HG03558 (cell line): ENCODE data around the gene MCF2L.
"Not testable (repeated sequence)": the region's sequence is repeated elsewhere in the genome, so short reads cannot be mapped to it uniquely, and the experiment has no call there.

Experiments
- ATAC-seq: cut with Tn5 transposase; IDR thresholded peaks from one replicate; pipeline ENCODE4 v1.9.1; 2021; ENCODE audit warnings: moderate number of reproducible peaks; ENCODE audit not compliant: unreplicated experiment; ENCODE audit errors: extremely low read depth

MCF2L gene

DNA sequence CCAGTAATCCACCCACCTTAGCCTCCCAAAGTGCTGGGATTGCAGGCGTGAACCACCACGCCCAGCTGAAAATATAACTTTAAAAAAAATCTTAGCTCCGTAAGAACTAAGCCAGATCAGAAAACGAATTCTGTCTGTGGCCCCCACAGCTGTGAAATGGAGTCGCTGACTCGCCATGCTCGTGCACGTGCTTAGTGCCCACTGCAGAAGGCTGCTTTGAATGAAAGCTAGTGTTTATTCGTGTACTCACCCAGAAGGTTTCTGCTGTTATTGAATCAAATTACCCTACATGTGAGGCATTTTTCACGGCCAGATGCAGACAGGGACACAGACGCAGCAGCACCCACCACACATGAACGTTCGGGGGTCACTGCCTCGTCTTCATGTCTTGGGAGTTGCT lies 74.9 kb downstream of the MCF2L start:
- no peak for ATAC-seq

DNA sequence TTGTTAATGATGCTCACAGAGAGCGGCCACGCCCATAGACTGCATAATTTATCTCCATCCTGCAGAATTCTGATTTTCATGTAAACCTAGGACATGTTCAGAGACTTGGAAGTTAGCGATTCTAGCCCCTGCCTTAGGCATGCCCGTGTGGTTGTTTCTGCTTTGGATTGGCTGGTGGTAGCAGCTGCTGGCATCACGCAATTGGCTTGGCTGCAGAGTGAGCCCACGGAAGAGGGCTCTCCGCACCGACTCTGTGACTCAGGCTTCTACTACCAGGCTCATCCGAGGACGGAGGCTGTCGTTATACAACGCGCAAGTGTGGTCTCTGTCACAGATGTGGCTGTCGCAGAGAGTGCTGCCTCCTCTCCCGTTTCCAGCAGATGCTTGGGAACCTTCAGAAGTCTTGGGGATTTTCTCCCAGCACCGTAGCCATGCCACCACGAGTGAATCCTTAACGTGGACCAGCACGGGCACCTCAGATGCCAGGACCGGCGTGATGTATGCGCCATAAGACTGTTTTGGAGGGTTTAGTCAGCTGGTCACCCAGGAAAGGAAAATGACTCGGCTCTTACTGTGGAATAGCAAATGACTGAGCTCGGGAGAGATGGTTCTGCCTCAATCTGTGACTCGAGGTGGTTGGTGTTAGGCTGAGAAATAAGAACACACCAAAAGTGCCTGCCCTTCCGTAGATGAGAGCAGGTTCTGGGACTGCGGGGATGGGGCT lies 75.5 kb downstream of the MCF2L start:
- no peak for ATAC-seq

DNA sequence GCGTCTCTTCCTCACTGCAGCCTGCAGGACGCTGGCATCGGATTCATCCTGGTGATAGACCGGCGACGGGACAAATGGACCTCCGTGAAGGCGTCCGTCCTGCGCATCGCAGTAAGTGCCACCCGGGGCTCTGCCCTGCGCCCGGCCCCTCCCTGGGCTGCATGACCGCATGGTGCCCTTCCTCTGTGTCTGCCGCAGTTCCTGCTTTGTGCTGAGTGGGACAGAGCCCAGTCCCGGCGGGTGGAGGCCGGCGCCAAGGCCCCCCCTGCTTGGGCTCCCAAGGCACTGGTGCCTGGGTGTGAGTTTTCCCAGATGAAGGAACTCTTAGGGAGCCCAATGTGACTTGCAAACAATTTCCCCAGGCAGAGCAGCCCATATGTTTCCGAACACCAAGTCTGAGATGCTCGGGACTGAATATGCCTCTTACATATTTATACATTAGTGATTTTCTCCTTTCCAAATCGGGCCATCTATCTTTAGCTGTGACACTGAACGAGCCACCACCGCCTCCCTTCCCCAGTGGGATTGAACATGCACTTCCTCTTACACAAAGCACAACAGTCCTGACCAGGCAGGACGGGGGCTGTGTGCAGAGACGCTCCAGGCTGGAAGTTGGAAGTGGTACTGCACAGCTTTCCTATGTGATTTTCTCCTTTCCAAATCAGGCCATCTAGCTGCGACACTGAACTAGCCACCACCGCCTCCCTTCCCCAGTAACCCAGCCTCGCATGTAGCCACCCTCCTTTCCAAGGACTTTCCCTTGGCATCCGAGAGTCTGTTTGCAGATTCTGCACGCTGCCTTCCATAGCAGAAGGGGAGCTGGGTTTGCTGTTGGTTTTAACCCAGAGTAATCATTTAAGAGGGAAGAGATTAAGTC lies 76.5 kb downstream of the MCF2L start:
- ATAC-seq = no peak

DNA sequence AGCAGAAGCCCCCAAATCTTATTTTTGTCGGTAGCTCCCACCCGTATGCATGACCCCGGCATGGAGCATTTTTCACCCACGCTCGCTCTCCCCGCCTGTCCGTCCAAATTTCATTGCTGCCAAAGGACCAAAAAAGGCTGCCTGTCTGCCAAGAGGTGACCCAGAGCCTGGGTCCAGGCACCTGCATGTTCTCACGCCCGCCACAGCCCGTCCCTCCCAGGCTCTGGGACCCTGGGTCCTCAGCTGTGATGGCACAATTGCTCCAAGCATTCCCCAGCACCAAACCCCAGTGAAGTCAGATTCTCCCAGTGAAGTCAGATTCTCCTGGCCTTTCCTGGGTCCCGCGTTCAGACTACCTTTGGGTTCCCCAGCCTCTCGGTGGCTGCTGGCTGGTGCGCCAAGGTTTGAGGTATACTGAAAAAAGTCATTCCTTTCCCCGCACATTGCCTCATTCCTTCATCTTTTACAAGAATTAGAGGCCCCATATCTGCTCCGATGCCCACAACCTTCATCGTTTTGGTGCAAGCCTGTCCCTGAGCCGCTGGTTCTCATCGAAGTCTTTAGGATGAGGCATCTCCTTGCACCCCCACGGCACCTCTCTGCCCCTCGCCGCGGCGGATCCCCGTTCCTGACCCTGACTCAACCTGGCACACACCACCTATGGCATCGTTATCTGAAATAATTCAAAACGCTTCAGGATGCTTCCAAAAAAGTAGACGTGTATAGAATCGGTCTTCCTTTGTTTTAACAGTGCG lies 77.3 kb downstream of the MCF2L start:
- no peak for ATAC-seq

DNA sequence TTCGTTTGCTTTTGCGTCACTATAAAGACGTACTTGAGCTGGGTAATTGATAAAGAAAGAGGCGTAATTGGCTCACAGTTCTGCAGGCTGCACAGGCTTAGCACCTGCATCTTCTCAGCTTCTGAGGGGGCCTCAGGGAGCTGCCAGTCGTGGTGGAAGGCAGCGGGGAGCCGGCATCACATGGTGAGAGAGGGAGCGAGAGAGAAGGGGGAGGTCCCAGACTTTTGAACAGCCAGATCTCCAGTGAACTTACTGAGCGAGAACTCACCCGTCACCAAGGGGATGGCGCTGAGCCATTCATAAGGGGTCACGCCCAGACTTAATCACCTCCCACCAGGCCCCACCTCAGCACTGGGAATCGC lies 77.8 kb downstream of the MCF2L start:
- no peak for ATAC-seq

DNA sequence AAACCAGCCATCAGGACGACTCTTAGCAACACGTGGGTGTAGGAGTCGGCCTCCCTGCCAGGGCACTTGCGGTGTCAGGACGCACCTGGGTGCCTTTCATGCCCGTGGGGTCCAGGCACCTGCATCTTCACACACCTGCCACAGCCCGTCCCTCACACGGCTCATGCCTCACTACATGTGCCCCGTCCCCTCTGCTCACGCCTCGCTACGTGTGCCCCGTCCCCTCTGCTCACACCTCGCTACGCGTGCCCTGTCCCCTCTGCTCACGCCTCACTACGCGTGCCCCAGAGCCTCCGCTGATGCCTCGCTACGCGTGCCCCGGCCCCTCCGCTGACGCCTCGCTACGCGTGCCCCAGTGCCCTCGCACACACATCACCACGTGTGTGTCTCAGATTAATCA lies 78.6 kb downstream of the MCF2L start:
- no peak for ATAC-seq

DNA sequence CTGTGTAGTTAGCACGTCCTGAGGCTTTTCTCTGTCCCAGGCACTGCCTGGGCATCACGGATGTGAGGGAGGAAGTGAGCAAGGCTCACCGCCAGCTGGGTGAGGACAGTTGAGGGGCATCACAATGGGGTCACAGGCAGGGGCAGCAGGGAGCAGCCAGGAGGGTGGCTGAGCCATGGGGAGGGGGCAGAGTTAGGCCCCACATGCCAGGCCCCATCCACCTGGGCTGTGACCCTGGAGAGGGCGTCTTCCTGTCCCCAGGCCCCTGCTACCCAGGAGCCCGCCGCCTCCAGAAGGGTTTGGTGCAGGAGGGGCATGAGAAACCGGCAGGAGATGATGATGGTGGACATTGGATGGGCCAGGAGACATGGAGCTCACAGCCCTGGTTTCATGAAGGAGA lies 79.8 kb downstream of the MCF2L start:
- ATAC-seq = no peak

DNA sequence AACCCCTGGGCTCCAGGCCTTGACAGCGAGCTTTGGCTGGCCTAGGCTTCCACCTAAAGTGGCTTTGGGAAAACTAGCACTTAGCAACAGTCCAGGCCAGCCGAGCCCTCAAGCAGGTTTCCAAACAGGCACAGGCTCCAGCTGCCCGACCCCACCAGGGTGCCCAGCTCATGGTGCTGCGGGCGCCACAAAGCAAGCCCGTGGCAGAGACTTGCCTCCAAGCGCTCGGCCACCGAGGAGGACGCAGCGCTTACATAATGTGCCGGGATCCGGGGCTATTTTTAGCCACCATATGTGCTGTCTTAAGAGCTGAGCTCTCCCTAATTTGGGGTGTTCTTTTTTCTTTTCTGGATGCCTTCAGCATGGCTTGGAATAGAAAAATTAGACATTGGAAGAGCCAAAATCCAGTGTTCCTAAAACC lies 80.5 kb downstream of the MCF2L start:
- no peak for ATAC-seq

DNA sequence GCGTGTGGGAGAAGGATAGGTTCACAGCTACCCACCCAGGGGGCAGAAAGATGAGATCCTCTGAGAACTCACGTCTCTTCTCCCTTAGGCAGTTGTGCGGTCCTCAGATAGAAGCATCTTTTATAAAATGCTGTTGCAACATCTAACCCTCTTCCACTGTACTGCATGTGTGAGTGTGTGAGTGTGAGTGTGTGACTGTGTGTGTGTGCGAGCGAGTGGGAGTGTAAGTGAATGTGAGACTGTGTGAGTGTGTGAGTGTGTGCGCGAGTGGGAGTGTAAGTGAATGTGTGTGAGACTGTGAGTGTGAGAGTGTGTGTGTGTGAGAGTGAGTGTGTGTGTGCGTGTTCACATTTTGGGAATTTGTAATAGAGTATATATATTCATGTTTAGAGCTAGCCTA lies 81.0 kb downstream of the MCF2L start:
- no peak for ATAC-seq

DNA sequence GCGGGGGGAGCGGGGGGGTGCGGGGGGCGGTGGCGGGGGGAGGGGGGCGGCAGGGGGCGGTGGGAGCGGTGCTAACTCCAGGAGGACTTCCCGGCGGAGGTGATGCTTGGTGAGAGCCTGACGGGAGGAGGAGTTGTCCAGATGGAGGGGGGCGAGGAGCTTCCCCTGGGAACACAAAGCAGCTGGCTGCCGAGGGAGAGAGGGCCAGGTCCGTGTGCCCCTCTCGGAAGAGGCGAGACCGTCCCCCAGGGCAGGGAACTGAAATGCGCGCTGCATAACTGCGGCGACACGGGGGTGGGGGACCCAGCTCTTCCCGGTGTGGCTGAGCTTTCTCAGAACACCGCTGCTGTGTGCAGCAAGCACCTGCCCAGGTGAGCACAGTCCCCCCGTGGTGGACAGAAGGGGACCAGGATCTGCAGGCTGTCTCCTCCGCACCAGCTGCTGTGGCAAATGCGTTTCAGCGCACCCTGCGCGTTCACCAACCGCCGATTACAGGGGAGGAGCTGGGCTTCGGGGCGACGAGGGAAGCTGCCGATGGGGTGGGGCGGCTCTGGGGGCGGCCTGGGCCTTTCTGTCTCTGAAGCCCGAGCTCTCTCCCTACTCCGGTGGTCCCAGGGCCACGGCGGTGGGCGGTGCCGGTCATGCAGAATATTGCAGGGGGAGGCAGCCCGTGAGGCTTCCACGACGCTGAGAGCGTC lies 81.9 kb downstream of the MCF2L start:
- ATAC-seq = no peak

DNA sequence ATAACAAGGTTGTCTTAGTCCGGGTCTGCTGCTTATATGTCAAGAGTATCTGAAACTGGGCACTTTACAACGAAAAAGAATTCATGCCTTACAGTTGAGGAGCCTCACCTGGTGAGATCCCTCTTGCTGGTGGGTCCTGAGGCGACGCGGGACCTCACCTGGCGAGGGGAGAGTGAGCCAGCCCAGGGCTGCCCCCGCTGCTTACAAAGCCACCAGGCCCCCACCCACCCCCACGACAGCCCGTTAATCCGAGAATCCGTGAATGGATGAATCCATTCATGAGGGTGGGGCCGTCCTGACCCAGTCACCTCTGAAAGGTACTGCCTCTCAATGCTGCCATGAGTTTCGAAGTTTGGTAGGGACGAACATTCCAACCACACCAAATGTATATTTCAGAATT lies 82.6 kb downstream of the MCF2L start:
- ATAC-seq = no peak

DNA sequence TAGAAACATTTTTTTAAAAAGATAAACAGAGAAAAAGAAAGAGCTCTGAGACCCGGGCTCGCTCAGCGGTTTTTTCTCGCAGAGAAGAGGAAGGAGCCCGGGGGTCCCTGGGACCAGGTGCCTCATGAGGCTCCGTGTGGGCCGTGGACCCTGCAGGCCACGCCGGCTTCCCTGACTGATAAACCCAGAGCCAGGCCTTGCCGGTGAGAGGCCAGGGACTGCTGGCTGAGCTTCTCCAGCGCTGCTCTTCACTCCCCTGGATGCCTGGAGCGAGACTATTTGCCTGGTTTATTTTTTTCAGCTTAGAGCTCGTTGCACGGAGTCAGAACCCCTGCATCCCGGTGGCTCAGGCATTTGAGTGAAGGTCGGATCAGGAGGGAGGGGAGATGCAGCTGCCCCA lies 83.2 kb downstream of the MCF2L start:
- no peak for ATAC-seq

DNA sequence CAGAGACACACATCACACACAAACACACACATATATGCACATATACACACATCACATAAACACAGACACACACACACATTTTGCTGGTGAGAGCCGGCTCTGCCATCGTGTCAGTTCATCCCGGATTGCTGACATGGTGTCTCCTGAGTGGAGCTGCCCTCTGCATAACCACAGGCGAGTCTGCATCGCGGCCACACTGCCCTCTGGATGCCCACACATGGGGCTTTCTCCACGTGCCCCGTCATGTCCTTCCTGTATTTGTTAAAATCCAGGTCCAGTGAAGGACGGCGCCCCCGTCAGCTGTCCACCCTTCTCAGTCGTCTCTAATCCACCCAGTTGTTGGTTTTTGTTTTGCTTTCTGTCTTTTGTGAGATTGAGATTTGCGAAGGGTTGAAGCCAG lies 84.0 kb downstream of the MCF2L start:
- no peak for ATAC-seq

DNA sequence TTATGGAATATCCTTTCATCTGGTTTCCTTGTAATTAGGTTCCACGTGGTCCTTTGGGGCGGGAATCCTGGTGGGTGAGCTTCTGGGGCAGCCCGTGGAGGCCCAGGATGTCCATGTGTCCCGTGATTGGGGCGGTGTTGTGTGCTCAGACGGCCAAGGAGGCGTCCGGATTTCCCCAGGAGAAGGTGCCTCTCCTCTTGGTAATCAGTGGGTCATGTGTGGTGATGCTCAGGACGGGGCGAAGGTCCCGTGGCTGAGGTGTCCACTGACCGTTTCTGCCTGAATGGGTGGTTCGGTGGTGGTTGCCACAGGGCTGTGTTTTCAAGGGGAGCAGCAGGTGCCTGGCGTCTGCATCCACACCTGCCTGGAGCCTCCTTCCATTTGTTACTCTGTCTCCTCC lies 84.4 kb downstream of the MCF2L start:
- no peak for ATAC-seq

DNA sequence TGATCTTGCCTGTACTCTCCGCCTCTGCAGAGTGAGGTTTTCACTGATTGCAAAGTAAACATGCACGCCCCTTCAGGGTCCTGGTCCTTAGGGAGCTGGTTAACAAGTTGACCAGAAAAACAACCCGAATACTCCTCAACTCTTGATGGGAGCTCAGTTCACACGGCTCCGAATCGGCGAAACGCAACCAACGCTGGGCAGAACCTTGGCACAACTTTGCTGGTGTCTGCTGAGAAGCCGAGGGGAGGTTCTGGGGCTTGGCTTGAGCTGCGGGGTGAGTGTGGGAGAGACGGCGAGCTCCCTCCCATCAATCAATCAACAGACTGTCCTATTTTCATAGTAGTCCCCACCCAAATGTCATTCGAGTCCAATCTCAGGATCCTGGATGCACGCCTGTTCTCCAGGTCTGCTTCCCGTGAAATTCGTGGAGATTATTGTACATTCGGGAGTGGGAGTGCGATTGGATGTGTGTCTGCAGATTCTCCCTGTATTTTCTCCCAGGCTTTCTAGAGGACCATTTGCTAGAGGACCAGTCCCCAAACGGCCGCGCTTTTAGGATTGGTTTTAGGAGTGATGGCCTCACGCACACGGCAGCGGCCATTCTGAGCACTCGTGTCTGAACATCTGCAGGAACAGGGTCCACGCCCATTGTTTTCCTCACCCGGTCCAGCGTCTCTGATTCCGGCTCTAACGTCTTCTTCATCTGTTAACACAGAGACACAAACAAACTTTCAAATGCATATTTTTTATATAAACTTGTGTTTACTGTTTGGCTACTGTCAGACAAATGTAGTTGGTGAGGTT lies 85.0 kb downstream of the MCF2L start:
- ATAC-seq = no peak

DNA sequence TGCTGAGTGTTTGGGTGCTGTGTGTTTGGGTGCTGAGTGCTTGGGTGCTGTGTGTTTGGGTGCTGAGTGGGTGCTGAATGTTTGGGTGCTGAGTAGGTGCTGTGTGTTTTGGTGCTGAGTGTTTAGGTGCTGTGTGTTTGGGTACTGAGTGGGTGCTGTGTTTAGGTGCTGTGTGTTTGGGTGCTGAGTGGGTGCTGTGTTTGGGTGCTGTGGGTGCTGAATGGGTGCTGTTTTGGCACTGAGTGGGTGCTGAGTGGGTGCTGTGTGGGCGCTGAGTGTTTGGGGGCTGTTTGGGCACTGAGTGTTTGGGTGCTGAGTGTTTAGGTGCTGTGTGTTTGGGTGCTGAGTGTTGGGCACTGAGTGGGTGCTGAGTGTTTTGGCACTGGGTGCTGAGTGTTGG lies 88.1 kb downstream of the MCF2L start:
- ATAC-seq = no peak

DNA sequence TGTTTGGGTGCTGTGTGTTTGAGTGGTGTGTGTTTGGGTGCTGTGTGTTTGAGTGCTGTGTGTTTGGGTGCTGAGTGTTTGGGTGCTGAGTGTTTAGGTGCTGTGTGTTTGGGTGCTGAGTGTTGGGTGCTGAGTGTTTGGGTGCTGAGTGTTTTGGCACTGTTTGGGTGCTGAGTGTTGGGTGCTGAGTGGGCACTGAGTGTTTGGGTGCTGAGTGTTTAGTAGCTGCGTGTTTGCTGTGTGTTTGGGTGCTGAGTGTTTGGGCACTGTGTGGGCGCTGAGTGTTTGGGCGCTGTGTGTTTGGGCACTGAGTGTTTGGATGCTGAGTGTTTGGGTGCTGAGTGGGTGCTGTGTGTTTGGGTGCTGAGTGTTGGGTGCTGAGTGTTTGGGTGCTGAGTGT lies 88.5 kb downstream of the MCF2L start:
- not testable (repeated sequence) for ATAC-seq

DNA sequence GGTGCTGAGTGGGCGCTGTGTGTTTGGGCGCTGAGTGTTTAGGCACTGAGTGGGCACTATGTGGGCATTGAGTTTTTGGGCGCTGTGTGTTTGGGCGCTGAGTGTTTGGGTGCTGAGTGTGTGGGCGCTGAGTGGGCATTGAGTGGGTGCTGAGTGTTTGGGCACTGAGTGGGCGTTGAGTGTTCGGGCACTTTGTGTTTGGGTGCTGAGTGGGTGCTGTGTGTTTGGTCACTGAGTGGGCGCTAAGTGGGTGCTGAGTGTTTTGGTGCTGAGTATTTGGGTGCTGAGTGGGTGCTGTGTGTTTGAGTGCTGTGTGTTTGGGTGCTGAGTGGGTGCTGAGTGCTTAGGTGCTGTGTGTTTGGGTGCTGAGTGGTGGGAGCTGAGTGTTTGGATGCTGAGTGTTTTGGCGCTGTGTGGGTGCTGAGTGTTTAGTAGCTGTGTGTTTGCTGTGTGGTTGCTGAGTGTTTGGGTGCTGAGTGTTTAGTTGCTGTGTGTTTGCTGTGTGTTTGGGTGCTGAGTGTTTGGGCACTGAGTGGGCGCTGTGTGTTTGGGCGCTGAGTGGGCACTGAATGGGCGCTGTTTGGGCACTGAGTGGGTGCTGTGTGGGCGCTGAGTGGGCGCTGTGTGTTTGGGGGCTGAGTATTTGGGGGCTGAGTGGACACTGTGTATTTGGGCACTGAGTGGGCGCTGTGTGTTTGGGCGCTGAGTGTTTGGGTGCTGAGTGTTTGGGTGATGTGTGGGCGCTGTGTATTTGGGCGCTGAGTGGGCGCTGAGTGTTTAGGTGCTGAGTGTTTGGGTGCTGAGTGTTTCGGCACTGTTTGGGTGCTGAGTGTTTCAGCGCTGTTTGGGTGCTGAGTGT lies 89.3 kb downstream of the MCF2L start:
- no peak for ATAC-seq
